ENCODE results near the gene PNPLA3. TPM values are rescaled to one million over a fixed set of nuclear protein-coding genes. Genes with fewer than 3 reads are reported as not detected.
A peak's percentile ranks its signal among the peaks of the same experiment; 100 is the strongest.

PNPLA3 gene
- total and polyA plus RNA-seq, 2 of the 4 experiments (the other 2 are of a cell fraction): 3.6 to 7.5 TPM

GRCh38 chr22:43889201-43889859 lies 34.3 kb upstream of the PNPLA3 start:
- no peaks in the 10 kb centered on the region for H4K20me1 ChIP-seq (ENCODE audit: insufficient read depth, low read length)
- dilution Hi-C loops (cut with HindIII; ENCODE audit: low sequenced_read_pairs, unreplicated experiment): no loop called here
- POLR2A ChIA-PET (ENCODE audit: unreplicated experiment): no interaction called here
- intact Hi-C loops (cut with micrococcal nuclease): no loop called here
- H3K23ac ChIP-seq (ENCODE audit: low read depth, low read length): no peak overlapping the region
- H3K14ac ChIP-seq (replicated peaks; ENCODE audit: low read depth, low read length): no peak overlapping the region
- WGBS, 2 experiments (ENCODE audit: extremely low coverage in 2 of 2, insufficient read length in 1 of 2): 50% methylated on average over 1 of the region's 16 CpGs; no CpG with 5 or more reads in 1 of the 2 experiments
- H3K27me3 ChIP-seq (ENCODE audit: control insufficient read depth, insufficient read depth, low read length): peaks cover 33% of the 10 kb centered on the region
- H3K9me3 ChIP-seq (ENCODE audit: control insufficient read depth, insufficient read depth, low read length): no peaks in the 10 kb centered on the region
- CTCF ChIA-PET: interaction anchor here (1.3 kb wide), 1 partner anchor 57 kb away, joined by 3 read pairs; no protein-coding TSS in a partner anchor
- no TSS peak for BruUV-seq (replicated peaks)
- no peaks in the 10 kb centered on the region; the same call in 1 of the 2 replicates for H3K4me1 ChIP-seq (ENCODE audit: control insufficient read depth, insufficient read depth, low read length)
- H3K4me2 ChIP-seq (ENCODE audit: low read depth, low read length): no peak overlapping the region
- H3K4ac ChIP-seq (ENCODE audit: low read depth, low read length): no peak overlapping the region
- H3K4me3 ChIP-seq (ENCODE audit: insufficient read depth, low read depth, low read length): no peak overlapping the region
- H3K9ac ChIP-seq (ENCODE audit: low read depth, low read length): no peak overlapping the region
- H3K79me1 ChIP-seq (ENCODE audit: low read depth in 1 of 2, low read length in 2 of 2): no peaks in the 10 kb centered on the region
- H2BK5ac ChIP-seq (ENCODE audit: low read depth, low read length, poor library complexity, severe bottlenecking): no peak overlapping the region
- peak overlapping the region; percentile 27 for H2AFZ ChIP-seq (replicated peaks; ENCODE audit: low read length, poor library complexity)
- no peak overlapping the region for H3K18ac ChIP-seq (ENCODE audit: low read depth, low read length)
- no peaks in the 10 kb centered on the region for H3K9me1 ChIP-seq (ENCODE audit: insufficient read depth, low read length)
- TF ChIP-seq CEBPB (IDR thresholded peaks at IDR 0.05; ENCODE audit: low read depth, low read length) (no peak), CHD1 (IDR thresholded peaks at IDR 0.05; ENCODE audit: low read depth, low read length) (no peak), RAD21 (IDR thresholded peaks at IDR 0.05; ENCODE audit: low read length) (no peak), RFX5 (IDR thresholded peaks at IDR 0.05; ENCODE audit: low read depth, low read length) (no peak), RCOR1 (IDR thresholded peaks at IDR 0.05; ENCODE audit: insufficient replicate concordance, low read length) (no peak), ELK1 (IDR thresholded peaks at IDR 0.05; ENCODE audit: borderline replicate concordance, low read depth, low read length) (no peak), SMC3 (IDR thresholded peaks at IDR 0.05; ENCODE audit: low read depth, low read length) (no peak), MAFK (IDR thresholded peaks at IDR 0.05; ENCODE audit: low read depth, low read length) (no peak), NFE2L2 (IDR thresholded peaks at IDR 0.05; ENCODE audit: low read depth, low read length) (no peak), USF2 (IDR thresholded peaks at IDR 0.05; ENCODE audit: low read depth, low read length) (no peak), POLR2A (IDR thresholded peaks at IDR 0.05; ENCODE audit: low read depth, low read length) (no peak), MAZ (IDR thresholded peaks at IDR 0.05; ENCODE audit: borderline replicate concordance, low read depth, low read length) (no peak), FOS (IDR thresholded peaks at IDR 0.05; ENCODE audit: low read depth, low read length) (no peak)
- H2BK15ac ChIP-seq (ENCODE audit: low read depth, low read length): no peak overlapping the region
- no peak overlapping the region for H4K5ac ChIP-seq (ENCODE audit: low read depth, low read length)
- no peak overlapping the region for H3K27ac ChIP-seq (ENCODE audit: insufficient read depth, low read length)
- H2BK120ac ChIP-seq (ENCODE audit: low read depth, low read length): no peak overlapping the region
- no peak overlapping the region for H4K8ac ChIP-seq (ENCODE audit: low read depth in 2 of 2, low read length in 2 of 2)
- no peak overlapping the region for H2BK20ac ChIP-seq (ENCODE audit: low read depth, low read length)
- no peak overlapping the region for H3K56ac ChIP-seq (ENCODE audit: extremely low read depth, insufficient read depth, low read length)
- no peak for ATAC-seq (ENCODE audit: low read depth)
- no peak overlapping the region for H2AK5ac ChIP-seq (ENCODE audit: low read depth, low read length)
- no peak overlapping the region for H2AK9ac ChIP-seq (replicated peaks; ENCODE audit: low read depth, low read length, poor library complexity)
- H3K36me3 ChIP-seq (ENCODE audit: control insufficient read depth, insufficient read depth, low read length): no peaks in the 10 kb centered on the region
- no peak overlapping the region for H4K91ac ChIP-seq (ENCODE audit: insufficient read depth, low read depth, low read length)
- DNase-seq: no peak
- in situ Hi-C loops (cut with MboI; ENCODE audit: low sequenced_read_pairs): no loop called here
